Sciatic nerve (tissue), 2 donors: Measurements from ENCODE around the gene MAGED2. TPM values are rescaled to one million over a fixed set of nuclear protein-coding genes. Genes with fewer than 3 reads are reported as not detected.
"Not testable (repeated sequence)": the region's sequence is repeated elsewhere in the genome, so short reads cannot be mapped to it uniquely, and the experiment has no call there.

Experiments
- ATAC-seq: fragments of 200-7000 bp; cut with Tn5 transposase; one replicate; pipeline ENCODE4 v1.9.1; 2020; ENCODE audit warnings: mild to moderate bottlenecking, moderate library complexity
- DNase-seq: peaks from one replicate; pipeline ENCODE4 v3.0.0-alpha.2; 2020; ENCODE audit warnings: low spot score
- intact Hi-C: fragments of 100-400 bp; cut with DNase I; formaldehyde crosslinking; loops from one replicate; pipeline ENCODE4 v1.14.2; 2022
- total RNA-seq: library from RNA; stranded (reverse); fragmentation: NEBNext Ultra II Directional; extraction: Animal tissue kit (Norgen Biotek cat#: 25700); gene quantifications from one replicate; pipeline ENCODE4 v1.2.1, GENCODE V29; 2021
- donor health status: DM: no; HTN: no; CAD: no.
- donor health status: DM: no; HTN: no; CAD: no.

The MAGED2 gene
- total RNA-seq, 1 donor from 2014 or later = 182 TPM

DNA sequence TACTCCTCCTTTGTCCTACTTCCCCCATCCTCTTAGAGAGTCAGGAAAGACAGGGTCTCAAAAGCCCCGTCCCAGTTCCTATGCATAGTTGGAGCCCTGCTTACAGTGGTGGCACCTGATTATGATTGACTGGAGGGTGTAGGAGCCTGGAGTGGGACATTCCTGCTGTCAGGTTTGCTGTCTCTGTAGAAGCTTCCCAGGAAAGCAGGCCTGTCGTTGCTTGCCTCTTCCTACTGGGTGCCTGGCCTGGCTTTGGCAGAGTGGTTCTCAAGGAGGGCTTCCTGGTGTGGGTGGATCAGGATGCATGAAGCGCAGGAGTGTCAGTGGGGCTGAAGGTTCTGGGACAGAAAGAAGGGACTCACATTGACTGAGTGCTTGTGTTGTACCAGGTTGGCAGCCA is 4.8 kb downstream of the MAGED2 start:
- DNase-seq (no peak), ATAC-seq (no peak)
- intact Hi-C loops = no loop called here

DNA sequence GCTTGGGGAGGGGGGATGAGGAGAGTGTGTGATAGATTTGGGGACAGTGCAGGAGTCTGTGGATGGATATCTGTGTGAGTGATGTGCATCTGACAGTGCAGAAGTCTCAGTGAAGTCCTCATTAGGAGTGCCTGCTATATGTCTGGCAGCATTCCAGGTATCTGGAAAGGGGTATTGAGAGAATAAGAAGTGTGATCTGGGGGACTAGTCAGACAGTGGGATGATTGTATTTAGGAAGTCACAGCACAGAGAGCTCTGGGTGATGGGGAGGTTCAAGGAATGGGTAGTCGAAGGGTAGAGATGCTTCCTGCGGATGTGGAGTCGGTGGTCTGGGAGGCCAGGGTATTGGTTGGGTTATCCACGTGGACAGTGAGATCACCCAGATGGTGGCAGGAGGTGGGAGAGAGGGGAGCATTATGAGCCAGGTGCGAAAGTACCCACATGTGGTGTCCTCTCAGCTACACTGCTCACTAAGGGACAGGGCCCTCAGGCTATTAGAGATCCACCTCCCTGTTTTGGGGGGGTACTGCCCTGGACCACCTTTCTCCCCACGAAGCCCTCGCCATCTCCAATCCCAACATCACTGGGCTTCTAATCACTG is 9.8 kb downstream of the MAGED2 start:
- ATAC-seq = no peak
- no peak for DNase-seq
- intact Hi-C loops = no loop called here

DNA sequence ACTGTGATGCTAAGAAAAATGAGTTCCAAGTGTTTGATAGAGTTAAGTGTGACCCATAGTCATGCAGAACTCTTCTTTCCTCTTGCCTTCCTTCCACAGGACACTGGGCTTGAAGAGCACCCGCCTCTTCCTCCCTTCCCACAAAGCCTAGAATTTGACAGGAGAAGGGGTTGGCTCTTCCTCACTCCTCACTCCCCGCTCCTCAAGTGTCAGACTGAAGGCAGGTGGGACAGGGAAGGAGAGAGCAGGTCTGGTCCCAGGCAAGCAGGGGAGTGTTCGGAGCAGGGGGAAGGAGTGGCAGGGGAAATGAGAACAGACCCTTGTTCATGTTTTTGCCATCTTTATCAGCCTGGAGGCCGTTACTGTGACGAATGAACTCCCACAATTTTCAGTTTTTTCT is 10.7 kb downstream of the MAGED2 start:
- ATAC-seq = no peak
- intact Hi-C loops = no loop called here
- no peak for DNase-seq

DNA sequence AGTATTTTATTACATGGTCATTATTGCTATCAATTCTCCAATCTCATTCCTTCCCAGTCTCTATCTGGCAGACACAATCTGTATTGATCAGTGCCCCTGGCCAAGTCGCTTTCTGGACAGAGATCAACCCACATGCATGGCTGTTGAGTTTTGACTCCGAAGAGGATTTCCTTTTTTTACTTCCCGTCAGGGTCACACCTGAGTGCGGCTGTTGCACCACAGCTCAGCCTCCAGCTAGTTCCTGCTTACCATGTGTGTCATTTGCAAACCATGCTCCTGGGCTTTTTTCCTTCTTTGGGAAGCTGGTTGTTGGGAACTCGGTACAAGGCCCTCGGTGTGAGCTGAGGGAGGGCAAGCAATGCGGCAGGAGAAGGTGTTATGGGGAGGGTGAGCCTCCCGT is 11.7 kb downstream of the MAGED2 start:
- intact Hi-C loops = no loop called here
- no peak for ATAC-seq
- DNase-seq = no peak

DNA sequence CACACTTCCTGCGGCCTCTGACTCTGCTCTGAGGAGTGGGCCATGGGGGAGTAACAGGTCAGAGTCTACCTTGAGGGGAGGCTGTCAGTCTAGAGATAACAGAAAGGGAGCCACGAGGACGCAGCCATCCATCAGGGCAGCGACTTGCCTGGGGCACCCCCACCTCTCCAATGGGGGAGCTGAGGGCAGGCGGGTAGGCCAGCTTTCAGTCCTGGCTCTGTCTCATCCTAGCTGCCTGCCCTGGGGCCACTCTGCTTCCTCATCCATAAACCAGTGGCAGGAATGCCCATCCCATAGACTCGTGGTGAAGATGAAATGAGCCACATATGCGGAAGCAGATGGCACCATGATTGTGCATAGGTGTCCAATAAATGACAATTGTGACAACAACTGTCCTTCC is 13.2 kb downstream of the MAGED2 start:
- ATAC-seq (no peak), DNase-seq (no peak)

DNA sequence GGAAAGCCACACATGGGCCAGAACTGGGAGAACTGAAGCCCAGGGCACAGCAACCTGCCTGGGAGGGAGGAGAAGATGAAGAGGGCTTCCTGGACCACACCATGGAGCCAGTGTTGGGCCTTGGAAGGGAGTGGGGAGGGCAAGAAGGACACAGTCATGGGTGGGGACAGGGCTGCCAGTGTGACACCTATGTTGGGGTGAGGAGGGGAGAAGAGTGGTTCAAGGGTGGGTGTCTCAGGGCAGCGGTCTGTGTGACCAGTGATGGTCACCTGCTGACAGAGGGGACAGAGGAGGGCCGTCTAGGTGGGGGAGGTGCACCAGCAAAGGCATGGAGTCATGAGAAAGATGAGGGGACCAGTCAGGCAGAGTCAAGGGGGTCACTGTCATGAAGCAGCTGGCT is 13.8 kb downstream of the MAGED2 start:
- DNase-seq (no peak), ATAC-seq (no peak)
- intact Hi-C loops = no loop called here

More for the DNA sequence above, 13.2 kb downstream of the MAGED2 start:
- intact Hi-C loops = no loop called here

DNA sequence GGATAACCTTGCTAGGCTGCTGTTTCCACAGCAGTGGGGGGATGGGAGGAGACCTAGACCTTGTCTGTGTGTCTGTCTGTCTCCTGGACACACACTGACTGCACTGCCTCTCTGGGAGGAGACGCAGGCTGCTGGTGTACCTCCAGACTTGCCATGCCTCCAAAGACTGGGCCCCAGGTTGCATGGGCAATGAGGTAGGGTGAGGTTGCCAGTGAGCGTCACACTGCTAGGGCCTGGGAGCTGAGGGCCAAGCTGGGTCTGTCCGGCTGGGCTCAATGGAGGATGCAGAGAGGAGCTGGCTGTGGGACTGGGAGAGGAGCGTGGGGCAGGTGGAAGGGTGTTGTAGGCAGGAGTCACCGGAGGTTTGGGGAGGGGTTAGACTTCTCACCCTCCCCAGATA is 16.6 kb downstream of the MAGED2 start:
- no peak for DNase-seq
- ATAC-seq = peak; percentile 13
- intact Hi-C loops = no loop called here

DNA sequence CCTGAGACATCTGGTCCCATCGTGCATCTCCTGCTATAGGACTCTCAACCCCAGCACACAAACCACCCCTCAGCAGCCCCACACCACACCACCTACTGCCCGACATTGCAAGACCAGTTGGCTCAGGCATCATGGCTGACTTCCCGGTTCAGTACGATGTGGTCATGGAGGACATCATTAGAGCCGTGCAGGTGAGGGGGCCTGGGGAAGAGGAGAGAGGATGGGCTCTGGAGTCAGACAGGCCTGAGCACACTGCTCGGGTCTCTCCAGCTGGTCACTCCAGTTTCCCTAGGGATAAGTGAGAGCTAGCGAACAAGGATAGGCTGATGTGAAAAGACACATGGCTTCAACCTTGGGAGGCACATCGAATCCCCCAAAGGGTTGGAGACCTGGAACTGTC is 17.2 kb downstream of the MAGED2 start:
- no peak for DNase-seq
- intact Hi-C loops = no loop called here
- ATAC-seq = no peak

DNA sequence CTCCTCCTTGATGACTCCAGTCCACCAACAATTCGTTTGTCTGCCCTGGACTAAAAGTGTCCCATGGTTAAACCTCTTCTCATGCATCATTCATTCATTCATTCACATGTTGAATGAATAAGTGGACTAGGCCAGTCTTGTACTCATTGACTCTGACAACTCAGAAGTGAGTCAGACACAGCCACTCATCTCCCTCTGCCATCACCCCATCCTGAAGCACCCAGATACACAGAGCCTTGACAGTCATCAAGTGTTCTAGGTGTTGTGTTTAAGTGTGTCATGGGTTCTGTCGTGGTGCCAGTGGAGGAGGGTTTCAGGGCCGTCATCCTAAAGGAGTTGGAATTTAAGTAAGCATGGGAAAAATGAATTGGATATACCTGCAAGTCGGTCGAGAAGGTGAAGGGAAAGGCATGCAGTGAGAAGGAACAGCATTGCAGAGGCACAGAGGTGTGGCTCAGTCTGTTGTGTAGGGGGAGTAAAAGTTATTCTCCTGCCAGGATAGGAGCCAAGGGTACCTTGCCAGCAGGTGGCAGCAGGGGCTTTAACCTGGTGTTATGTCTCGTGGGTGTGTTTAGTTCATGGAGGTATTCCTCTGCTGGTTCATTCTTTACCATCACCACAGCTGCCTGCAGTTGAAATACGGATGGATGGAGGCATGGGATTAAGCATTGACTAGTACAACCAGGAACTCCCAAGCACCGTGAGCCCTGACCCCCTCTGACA is 18.3 kb downstream of the MAGED2 start:
- ATAC-seq (no peak), DNase-seq (no peak)
- intact Hi-C loops = no loop called here

DNA sequence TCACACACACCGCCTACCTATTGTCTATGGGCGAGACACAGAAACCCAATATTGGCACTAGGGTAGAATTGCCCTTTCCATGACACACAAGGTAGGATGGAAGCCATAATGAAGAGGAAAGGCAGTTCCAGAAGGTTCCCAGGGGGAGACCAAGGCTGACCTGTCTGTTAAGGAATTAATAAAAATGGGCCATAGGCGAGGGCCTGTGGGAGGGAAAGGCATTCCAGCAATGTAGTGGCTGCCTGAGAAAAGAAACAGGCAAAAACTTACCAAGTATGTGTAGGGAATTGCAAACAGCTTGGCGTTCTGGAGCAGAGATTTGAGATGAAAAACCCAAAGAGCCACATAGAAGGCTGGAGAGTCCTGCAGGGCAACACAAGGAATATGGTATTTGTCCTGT is 19.1 kb downstream of the MAGED2 start:
- intact Hi-C loops = no loop called here
- ATAC-seq (no peak), DNase-seq (no peak)

DNA sequence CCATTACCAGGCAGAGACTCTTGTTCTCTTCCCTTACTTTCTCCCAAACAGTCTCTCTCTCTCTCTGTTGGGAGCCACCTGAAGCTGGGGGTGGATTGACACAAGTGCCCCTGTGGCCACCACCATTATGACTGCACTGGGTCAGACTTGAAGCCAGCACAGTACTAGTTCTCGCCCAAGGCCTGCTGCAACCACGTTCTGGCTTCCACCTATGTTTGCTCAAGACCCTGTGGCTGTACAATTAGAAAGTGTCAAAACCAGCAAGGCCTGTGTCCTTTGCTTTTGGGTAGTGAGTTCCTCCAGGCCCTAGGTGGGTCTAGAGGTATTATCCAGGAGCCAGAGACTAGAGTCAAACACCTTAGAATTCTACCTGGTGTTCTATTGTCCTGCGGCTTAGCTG is 31.0 kb downstream of the MAGED2 start:
- intact Hi-C loops = no loop called here
- DNase-seq = no peak

DNA sequence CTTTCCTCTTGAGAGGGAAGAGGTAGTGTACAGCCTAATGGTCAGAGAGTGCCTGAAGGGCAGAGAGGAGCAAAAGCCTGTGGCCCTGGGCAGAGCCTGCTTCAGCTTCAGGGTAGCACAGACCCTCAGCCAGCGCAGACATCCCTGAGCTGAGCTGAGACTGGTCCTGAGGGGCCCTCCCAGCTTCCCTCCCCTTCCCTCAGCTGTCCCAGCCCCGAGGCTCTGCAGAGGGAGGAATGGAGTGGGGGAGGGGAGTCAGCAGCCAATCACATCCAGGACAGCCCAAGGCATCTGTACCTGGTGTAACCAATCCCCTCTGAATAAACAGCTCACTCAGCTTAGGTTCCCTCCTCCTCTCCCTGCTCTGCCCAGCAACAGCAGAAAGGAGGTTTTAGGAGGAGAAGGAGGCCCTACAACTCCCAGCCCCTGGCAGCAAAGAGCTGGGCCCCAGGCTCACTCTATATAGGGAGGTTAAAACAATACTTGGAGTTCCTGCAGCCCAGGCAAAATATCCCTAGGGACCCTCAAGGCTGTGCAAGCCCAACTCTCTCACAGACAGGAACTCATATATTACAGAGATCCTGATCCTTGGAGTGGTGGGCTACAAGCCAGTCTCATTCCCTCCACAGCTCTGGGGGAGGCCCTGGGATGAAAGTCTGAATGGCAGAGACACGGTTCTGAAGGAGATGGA is 33.8 kb downstream of the MAGED2 start:
- ATAC-seq = peak; percentile 67
- intact Hi-C loops, DNase-seq: not testable (repeated sequence)

More for the DNA sequence above, 31.0 kb downstream of the MAGED2 start:
- no peak for ATAC-seq

DNA sequence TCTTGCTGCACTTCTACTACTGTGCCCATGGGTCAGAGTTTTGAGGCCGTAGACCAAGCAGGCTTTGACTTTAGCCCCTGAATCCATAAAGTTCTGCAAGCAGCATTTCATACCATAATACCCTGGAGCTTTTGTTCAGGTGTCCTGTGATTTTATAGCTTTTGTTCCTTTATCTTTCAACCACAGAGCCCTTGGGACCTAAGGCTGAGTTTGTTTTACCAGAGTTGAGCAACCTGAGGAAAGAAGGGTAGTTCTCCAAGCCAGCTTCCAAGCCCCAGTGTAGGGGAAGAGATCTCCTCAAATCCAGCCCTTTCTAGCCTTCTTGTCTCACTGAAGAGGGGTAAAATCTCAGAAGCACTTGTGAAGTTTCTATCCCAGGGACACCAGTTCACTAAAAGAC is 35.1 kb downstream of the MAGED2 start:
- DNase-seq (no peak), ATAC-seq (no peak)
- intact Hi-C loops = no loop called here

DNA sequence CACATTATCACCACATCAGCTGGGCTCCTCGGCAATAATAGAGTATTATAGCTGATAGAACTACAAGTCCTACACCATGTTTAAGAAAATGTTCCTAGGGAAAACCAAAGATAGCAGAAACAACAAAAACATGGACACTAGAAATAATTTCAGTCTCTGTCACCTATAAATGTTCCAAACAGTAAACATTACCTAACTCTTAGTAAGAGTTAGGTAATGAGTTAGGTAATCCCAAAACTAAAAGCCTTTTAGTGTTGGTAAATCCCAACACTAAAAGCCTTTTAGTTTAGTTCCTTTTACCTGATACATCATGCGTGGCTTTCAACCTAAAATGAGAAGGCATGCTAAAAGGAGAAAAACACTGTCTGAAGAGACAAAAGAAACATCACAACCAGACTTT is 35.5 kb downstream of the MAGED2 start:
- no peak for DNase-seq
- intact Hi-C loops = no loop called here
- ATAC-seq = no peak

DNA sequence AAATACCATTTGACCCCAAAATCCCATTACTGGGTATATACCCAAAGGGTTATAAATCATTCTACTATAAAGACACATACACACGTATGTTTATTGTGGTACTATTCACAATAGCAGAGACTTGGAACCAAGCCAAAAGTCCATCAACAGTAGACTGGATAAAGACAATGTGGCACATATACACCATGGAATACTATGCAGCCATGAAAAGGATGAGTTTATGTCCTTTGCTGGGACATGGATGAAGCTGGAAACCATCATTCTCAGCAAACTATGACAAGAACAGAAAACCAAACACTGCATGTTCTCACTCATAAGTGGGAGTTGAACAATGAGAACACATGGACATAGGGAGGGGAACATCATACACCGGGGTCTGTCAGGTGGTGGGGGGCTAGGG is 40.2 kb downstream of the MAGED2 start:
- DNase-seq, ATAC-seq, intact Hi-C loops: not testable (repeated sequence)

DNA sequence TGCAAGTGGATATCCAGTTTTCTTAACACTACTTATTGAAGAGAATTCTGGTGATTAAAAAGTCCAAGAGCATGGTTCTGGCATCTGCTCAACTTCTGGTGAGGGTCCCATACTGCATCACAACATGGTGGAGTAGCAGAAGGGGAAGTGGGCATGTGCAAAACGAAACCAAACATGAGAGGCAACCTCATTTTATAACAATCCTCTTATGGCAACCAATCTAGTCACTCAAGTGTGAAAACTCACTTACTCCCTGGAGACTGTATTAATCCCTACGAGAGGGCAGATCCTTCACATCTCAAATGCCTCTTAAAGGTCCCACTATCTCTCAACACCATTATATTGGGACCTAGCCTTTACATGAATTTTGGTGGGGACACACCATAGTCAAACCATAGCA is 57.7 kb downstream of the MAGED2 start:
- ATAC-seq = no peak
- DNase-seq = no peak
- intact Hi-C loops = no loop called here

Other genes starting within 250 kb of the MAGED2 start
- gene ITIH6, start 9.5 kb upstream of the MAGED2 start, total RNA-seq = not detected
- gene TRO, start 113.1 kb downstream of the MAGED2 start, total RNA-seq = 13.0 TPM
- 2.2 TPM for gene PFKFB1, start 186.4 kb downstream of the MAGED2 start, total RNA-seq
- gene APEX2, start 192.6 kb downstream of the MAGED2 start, total RNA-seq = 9.0 TPM
- 65.2 TPM for gene ALAS2, start 223.2 kb downstream of the MAGED2 start, total RNA-seq